Stimulated activated CD4-positive, alpha-beta T cell treated with anti-CD3 and anti-CD28 coated beads, Interleukin-12 subunit alpha, Interleukin-12 subunit beta, amount 100 ng/mL, for 48 hours (primary cell): Measurements from ENCODE around the gene PCDHGB5.
"Not testable (repeated sequence)": the region's sequence is repeated elsewhere in the genome, so short reads cannot be mapped to it uniquely, and the experiment has no call there.

ENCODE experiments used
- DNase-seq, 3 donors: peaks; one replicate each; pipeline ENCODE4 v3.0.0-alpha.2; 2020; ENCODE audit warnings: low read depth in 2 of 3, low spot score in 1 of 3

Gene PCDHGB5

GRCh38 chr5:141375444-141376155, 22.1 kb upstream of the PCDHGB5 start:
- DNase-seq, result not testable (repeated sequence)

- no peak for DNase-seq
Observed at GRCh38 chr5:141382469-141383294, 15.1 kb upstream of the PCDHGB5 start, which contains the start of gene PCDHGA7. PCDHGA7 (plus strand) TSS chr5:141382742; CDS start chr5:141382900, 158 bp downstream.

GRCh38 chr5:141383345-141383744, 14.4 kb upstream of the PCDHGB5 start:
- no peak for DNase-seq

GRCh38 chr5:141384471-141385267, 13.1 kb upstream of the PCDHGB5 start:
- no peak for DNase-seq

- DNase-seq, result not testable (repeated sequence)
Observed at GRCh38 chr5:141387557-141388311, 10.0 kb upstream of the PCDHGB5 start, which contains the start of gene PCDHGB4. PCDHGB4 (plus strand) TSS chr5:141387698; CDS start chr5:141387885, 187 bp downstream.

GRCh38 chr5:141388661-141389060, 9.1 kb upstream of the PCDHGB5 start:
- no peak for DNase-seq

- DNase-seq, result no peak
Observed at GRCh38 chr5:141389153-141390042, 8.3 kb upstream of the PCDHGB5 start.

- no peak for DNase-seq
Observed at GRCh38 chr5:141392429-141393198, 5.1 kb upstream of the PCDHGB5 start, which contains the start of gene PCDHGA8. PCDHGA8 (plus strand) TSS chr5:141392633; CDS start chr5:141392814, 181 bp downstream.

GRCh38 chr5:141393267-141393666, 4.5 kb upstream of the PCDHGB5 start:
- no peak for DNase-seq

- not testable (repeated sequence) for DNase-seq
Observed at GRCh38 chr5:141394401-141395187, 3.2 kb upstream of the PCDHGB5 start.

GRCh38 chr5:141398608-141399007, 861 bp downstream of the PCDHGB5 start:
- no peak for DNase-seq

- no peak for DNase-seq
Observed at GRCh38 chr5:141399555-141400258, 2.0 kb downstream of the PCDHGB5 start.

- DNase-seq, result no peak
Observed at GRCh38 chr5:141402553-141403243, 5.0 kb downstream of the PCDHGB5 start, which contains the start of gene PCDHGA9. PCDHGA9 (plus strand) TSS chr5:141402778; CDS start chr5:141402953, 175 bp downstream.

GRCh38 chr5:141403387-141403786, 5.6 kb downstream of the PCDHGB5 start:
- no peak for DNase-seq

GRCh38 chr5:141407790-141408505, 10.2 kb downstream of the PCDHGB5 start, which contains the start of gene PCDHGB6:
PCDHGB6 (plus strand) TSS chr5:141408021; CDS start chr5:141408203, 182 bp downstream.
- DNase-seq, result peak in 1 of 3 donors; percentile 25
